GM23248 (cell line): ENCODE data around the gene COL9A3. TPM values are rescaled to one million over a fixed set of nuclear protein-coding genes. Genes with fewer than 3 reads are reported as not detected.
"Not testable (repeated sequence)": the region's sequence is repeated elsewhere in the genome, so short reads cannot be mapped to it uniquely, and the experiment has no call there.

Experiments used
- DNase-seq: peaks from one replicate; pipeline ENCODE4 v3.0.0-alpha.2; 2015
- H2AFZ ChIP-seq: fragments of 200-600 bp; sonication (generic); 2 replicates; pipeline ENCODE4 v1.6.1; 2016; ENCODE audit warnings: antibody characterized with exemption
- H3F3A ChIP-seq: fragments of 200-600 bp; sonication (generic); 2 replicates; pipeline ENCODE4 v1.6.1; 2016; ENCODE audit warnings: mild to moderate bottlenecking, antibody characterized with exemption, mixed run types; ENCODE audit not compliant: insufficient read depth
- H3K27ac ChIP-seq: fragments of 200-600 bp; sonication (generic); 2 replicates; pipeline ENCODE4 v1.5.1; 2016; ENCODE audit warnings: mild to moderate bottlenecking
- H3K27me3 ChIP-seq: fragments of 200-600 bp; sonication (generic); replicated peaks from 2 replicates; pipeline ENCODE4 v1.6.1; 2016; ENCODE audit warnings: mild to moderate bottlenecking; ENCODE audit not compliant: insufficient read depth
- H3K36me3 ChIP-seq: fragments of 200-600 bp; sonication (generic); 2 replicates; pipeline ENCODE4 v1.6.1; 2016; ENCODE audit warnings: low read depth, mild to moderate bottlenecking
- H3K4me1 ChIP-seq: fragments of 200-600 bp; sonication (generic); 2 replicates; pipeline ENCODE4 v1.6.1; 2016; ENCODE audit warnings: mild to moderate bottlenecking; ENCODE audit not compliant: insufficient read depth
- H3K4me2 ChIP-seq: fragments of 200-600 bp; sonication (generic); one replicate; pipeline ENCODE4 v1.6.1; 2016; ENCODE audit warnings: mild to moderate bottlenecking; ENCODE audit not compliant: unreplicated experiment
- H3K4me3 ChIP-seq: fragments of 200-600 bp; sonication (generic); 2 replicates; pipeline ENCODE4 v1.5.1; 2016; ENCODE audit warnings: mild to moderate bottlenecking
- H3K79me2 ChIP-seq: fragments of 200-600 bp; sonication (generic); 2 replicates; pipeline ENCODE4 v1.6.1; 2016; ENCODE audit warnings: mild to moderate bottlenecking; ENCODE audit not compliant: insufficient read depth
- H3K9ac ChIP-seq: fragments of 200-600 bp; sonication (generic); 2 replicates; pipeline ENCODE4 v1.6.1; 2016; ENCODE audit warnings: mild to moderate bottlenecking
- H3K9me2 ChIP-seq: fragments of 200-600 bp; sonication (generic); 2 replicates; pipeline ENCODE4 v1.6.1; 2016; ENCODE audit warnings: mixed run types, mild to moderate bottlenecking, moderate library complexity; ENCODE audit not compliant: insufficient read depth
- H3K9me3 ChIP-seq: fragments of 200-600 bp; sonication (generic); one replicate; pipeline ENCODE4 v1.6.1; 2017; ENCODE audit warnings: low read depth
- H4K20me1 ChIP-seq: fragments of 200-600 bp; sonication (generic); 2 replicates; pipeline ENCODE4 v1.6.0; 2016; ENCODE audit not compliant: insufficient read depth
- EZH2 ChIP-seq: fragments of 200-600 bp; sonication (generic); IDR thresholded peaks from 2 replicates; pipeline ENCODE4 v1.6.1; 2018; ENCODE audit warnings: antibody characterized with exemption, mild to moderate bottlenecking; ENCODE audit not compliant: insufficient read depth, poor library complexity, severe bottlenecking
- EZH2phosphoT487 ChIP-seq: fragments of 200-600 bp; sonication (generic); IDR thresholded peaks from 2 replicates; pipeline ENCODE4 v1.6.1; 2018; ENCODE audit warnings: antibody characterized with exemption, moderate library complexity, mild to moderate bottlenecking, low read depth; ENCODE audit not compliant: insufficient read depth
- WGBS, 2 experiments: methylation state at CpG; one replicate each; pipeline ENCODE4 v1.1.6; 2015 to 2017; ENCODE audit warnings: low lambda C conversion rate in 2 of 2, low coverage in 1 of 2; ENCODE audit errors: missing lambda C conversion rate in 2 of 2; 5-methylcytosine and 5-hydroxymethylcytosine counted together
- in situ Hi-C: fragments of 300-500 bp; cut with MboI; formaldehyde crosslinking; loops from 2 replicates; pipeline ENCODE4 v1.15.0; 2020
- polyA plus RNA-seq: library from polyadenylated mRNA; unstranded; fragments of >200 nt; fragmentation: Nextera tagmentation; extraction: Ambion mirVana; gene quantifications from 2 replicates; pipeline ENCODE4 v1.2.1, GENCODE V29; 2016
- total RNA-seq: library from RNA; depleted of rRNA; stranded (reverse); fragments of >200 nt; shearing (Covaris generic); gene quantifications from 2 replicates; pipeline ENCODE4 v1.2.3, GENCODE V29; 2014

Gene COL9A3
- total and polyA plus RNA-seq, 2 experiments from 2014 or later = 0.25 TPM; not detected in 1

GRCh38 chr20:62849431-62849830, 32.6 kb downstream of the COL9A3 start:
- H4K20me1 ChIP-seq = no peaks in the 10 kb centered on the region
- H3K9me2 ChIP-seq = no peaks in the 10 kb centered on the region
- H3K4me1 ChIP-seq = no peaks in the 10 kb centered on the region
- no peak overlapping the region for H3K4me3 ChIP-seq
- H3K9me3 ChIP-seq = no peaks in the 10 kb centered on the region
- no peak overlapping the region for H3K4me2 ChIP-seq
- H3K79me2 ChIP-seq = peaks cover 15% of the 10 kb centered on the region; the same call in 1 of the 2 replicates
- TF ChIP-seq EZH2 (no peak), EZH2phosphoT487 (no peak)
- DNase-seq = no peak
- H2AFZ ChIP-seq = no peak overlapping the region
- no peaks in the 10 kb centered on the region for H3K27me3 ChIP-seq
- no peak overlapping the region for H3K27ac ChIP-seq
- H3K9ac ChIP-seq = no peak overlapping the region
- peaks cover 1% of the 10 kb centered on the region; the same call in 1 of the 2 replicates for H3K36me3 ChIP-seq
- in situ Hi-C loops = no loop called here
- no peaks in the 10 kb centered on the region for H3F3A ChIP-seq

GRCh38 chr20:62850333-62850974, 33.6 kb downstream of the COL9A3 start:
- peaks cover 7% of the 10 kb centered on the region; the same call in 1 of the 2 replicates for H3K36me3 ChIP-seq
- in situ Hi-C loops = no loop called here
- H3K79me2 ChIP-seq = peaks cover 21% of the 10 kb centered on the region; the same call in 1 of the 2 replicates
- H3K9me3 ChIP-seq = no peaks in the 10 kb centered on the region
- no peak overlapping the region for H3K27ac ChIP-seq
- no peak overlapping the region for H3K9ac ChIP-seq
- H3K27me3 ChIP-seq = no peaks in the 10 kb centered on the region
- DNase-seq = no peak
- no peaks in the 10 kb centered on the region for H3K4me1 ChIP-seq
- H2AFZ ChIP-seq = no peak overlapping the region
- H3K4me3 ChIP-seq = no peak overlapping the region
- no peak overlapping the region for H3K4me2 ChIP-seq
- no peaks in the 10 kb centered on the region for H3K9me2 ChIP-seq
- TF ChIP-seq EZH2phosphoT487 = no peak
- TF ChIP-seq EZH2 = no peak
- 91 to 92% methylated on average over 22 of the region's 22 CpGs for WGBS, 2 experiments
- H3F3A ChIP-seq = no peaks in the 10 kb centered on the region
- H4K20me1 ChIP-seq = no peaks in the 10 kb centered on the region

GRCh38 chr20:62852196-62852595, 35.3 kb downstream of the COL9A3 start:
- Histone ChIP-seq H3K9me2 (no peaks in the 10 kb centered on the region), H3K9me3 (no peaks in the 10 kb centered on the region), H2AFZ (no peak overlapping the region), H3K4me1 (no peaks in the 10 kb centered on the region), H3K4me2 (no peak overlapping the region), H3F3A (no peaks in the 10 kb centered on the region), H3K4me3 (no peak overlapping the region), H3K36me3 (peaks cover 13% of the 10 kb centered on the region; the same call in 1 of the 2 replicates), H3K27ac (no peak overlapping the region), H3K9ac (no peak overlapping the region), H3K79me2 (peaks cover 38% of the 10 kb centered on the region; the same call in 1 of the 2 replicates), H4K20me1 (no peaks in the 10 kb centered on the region), H3K27me3 (no peaks in the 10 kb centered on the region)
- TF ChIP-seq EZH2phosphoT487 = no peak
- no peak for TF ChIP-seq EZH2
- no peak for DNase-seq
- WGBS, 2 experiments = 84 to 89% methylated on average over 8 of the region's 8 CpGs
- in situ Hi-C loops = no loop called here

- 91 to 94% methylated on average over 12 of the region's 12 CpGs for WGBS, 2 experiments
- Histone ChIP-seq H3K4me1 (no peaks in the 10 kb centered on the region), H3K27ac (no peak overlapping the region), H3K36me3 (peaks cover 17% of the 10 kb centered on the region; the same call in 1 of the 2 replicates), H3K9ac (no peak overlapping the region), H2AFZ (no peak overlapping the region), H3F3A (no peaks in the 10 kb centered on the region), H3K9me2 (no peaks in the 10 kb centered on the region), H3K79me2 (peaks cover 45% of the 10 kb centered on the region; the same call in 1 of the 2 replicates), H3K27me3 (no peaks in the 10 kb centered on the region), H3K4me3 (no peak overlapping the region), H3K4me2 (no peak overlapping the region), H3K9me3 (no peaks in the 10 kb centered on the region), H4K20me1 (no peaks in the 10 kb centered on the region)
- in situ Hi-C loops = no loop called here
- TF ChIP-seq EZH2 = no peak
- TF ChIP-seq EZH2phosphoT487 = no peak
- DNase-seq = no peak
Observed at GRCh38 chr20:62852841-62853240, 36.0 kb downstream of the COL9A3 start.

- H3K9ac ChIP-seq, H3K4me1 ChIP-seq, H3F3A ChIP-seq, H3K9me2 ChIP-seq, in situ Hi-C loops, H3K27me3 ChIP-seq, H3K4me3 ChIP-seq, H3K4me2 ChIP-seq, DNase-seq, H4K20me1 ChIP-seq, H2AFZ ChIP-seq, H3K9me3 ChIP-seq, H3K27ac ChIP-seq: not testable (repeated sequence)
- WGBS, 2 experiments = 79 to 80% methylated on average over 4 to 6 of the region's 6 CpGs
- H3K36me3 ChIP-seq = peaks cover 17% of the 10 kb centered on the region; the same call in 1 of the 2 replicates
- H3K79me2 ChIP-seq = peaks cover 50% of the 10 kb centered on the region
Observed at GRCh38 chr20:62853304-62853703, 36.5 kb downstream of the COL9A3 start.
